Fibroblast of villous mesenchyme (primary cell): Measurements from ENCODE around the gene MCM6. TPM values are rescaled to one million over a fixed set of nuclear protein-coding genes. Genes with fewer than 3 reads are reported as not detected.
"Not testable (repeated sequence)": the region's sequence is repeated elsewhere in the genome, so short reads cannot be mapped to it uniquely, and the experiment has no call there.

Experiments
- DNase-seq: peaks from one replicate; pipeline ENCODE4 v3.0.0-alpha.2; 2010; ENCODE audit warnings: low read depth
- H3K4me3 ChIP-seq: 2 replicates; pipeline ENCODE4 v1.5.1; 2011; ENCODE audit warnings: low read depth, mild to moderate bottlenecking, low read length
- total RNA-seq: library from RNA; depleted of rRNA; stranded (reverse); fragments of >200 nt; gene quantifications from 2 replicates; pipeline ENCODE4 v1.2.3, GENCODE V29; 2012
- TF ChIP-seq, protein P1 (sequence below): IDR thresholded peaks from 2 replicates; pipeline ENCODE4 v1.5.1; 2012; ENCODE audit warnings: low read depth, mild to moderate bottlenecking, low read length; ENCODE audit not compliant: insufficient read depth

Gene MCM6
- total RNA-seq, 1 donor: 13.8 TPM

DNA sequence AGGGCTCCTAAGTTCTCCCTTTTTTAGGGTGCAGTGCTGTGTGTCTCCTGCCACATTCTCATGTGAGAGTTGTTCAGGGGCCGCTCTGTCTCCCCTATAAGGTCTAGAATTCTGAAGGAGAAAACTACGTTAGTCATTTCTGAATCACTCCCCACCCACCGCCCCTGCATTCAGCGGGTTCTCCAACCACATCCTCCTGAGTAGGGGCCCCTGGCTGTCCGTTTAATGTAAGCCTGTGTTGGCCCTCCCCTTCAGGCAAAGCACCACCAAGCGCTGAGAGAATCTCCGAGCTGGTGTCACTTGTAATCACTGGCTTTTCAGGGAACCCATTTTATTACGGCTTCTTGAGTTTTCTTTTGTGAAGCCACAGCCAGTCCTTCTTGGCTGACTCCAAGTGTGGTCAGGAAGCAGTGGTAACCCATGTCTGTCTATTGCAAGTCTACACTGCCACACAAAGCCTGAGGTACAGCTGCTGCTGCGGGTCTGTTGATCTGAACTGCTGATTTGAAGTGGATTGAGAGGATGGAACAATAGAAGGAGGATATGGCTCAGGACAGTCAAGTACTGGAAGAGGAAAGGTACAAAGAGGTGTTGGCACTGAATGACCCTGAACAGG, 56.1 kb downstream of the MCM6 start:
- no peak for DNase-seq
- TF ChIP-seq, protein P1, sequence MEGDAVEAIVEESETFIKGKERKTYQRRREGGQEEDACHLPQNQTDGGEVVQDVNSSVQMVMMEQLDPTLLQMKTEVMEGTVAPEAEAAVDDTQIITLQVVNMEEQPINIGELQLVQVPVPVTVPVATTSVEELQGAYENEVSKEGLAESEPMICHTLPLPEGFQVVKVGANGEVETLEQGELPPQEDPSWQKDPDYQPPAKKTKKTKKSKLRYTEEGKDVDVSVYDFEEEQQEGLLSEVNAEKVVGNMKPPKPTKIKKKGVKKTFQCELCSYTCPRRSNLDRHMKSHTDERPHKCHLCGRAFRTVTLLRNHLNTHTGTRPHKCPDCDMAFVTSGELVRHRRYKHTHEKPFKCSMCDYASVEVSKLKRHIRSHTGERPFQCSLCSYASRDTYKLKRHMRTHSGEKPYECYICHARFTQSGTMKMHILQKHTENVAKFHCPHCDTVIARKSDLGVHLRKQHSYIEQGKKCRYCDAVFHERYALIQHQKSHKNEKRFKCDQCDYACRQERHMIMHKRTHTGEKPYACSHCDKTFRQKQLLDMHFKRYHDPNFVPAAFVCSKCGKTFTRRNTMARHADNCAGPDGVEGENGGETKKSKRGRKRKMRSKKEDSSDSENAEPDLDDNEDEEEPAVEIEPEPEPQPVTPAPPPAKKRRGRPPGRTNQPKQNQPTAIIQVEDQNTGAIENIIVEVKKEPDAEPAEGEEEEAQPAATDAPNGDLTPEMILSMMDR: no peak
- no peak overlapping the region for H3K4me3 ChIP-seq

DNA sequence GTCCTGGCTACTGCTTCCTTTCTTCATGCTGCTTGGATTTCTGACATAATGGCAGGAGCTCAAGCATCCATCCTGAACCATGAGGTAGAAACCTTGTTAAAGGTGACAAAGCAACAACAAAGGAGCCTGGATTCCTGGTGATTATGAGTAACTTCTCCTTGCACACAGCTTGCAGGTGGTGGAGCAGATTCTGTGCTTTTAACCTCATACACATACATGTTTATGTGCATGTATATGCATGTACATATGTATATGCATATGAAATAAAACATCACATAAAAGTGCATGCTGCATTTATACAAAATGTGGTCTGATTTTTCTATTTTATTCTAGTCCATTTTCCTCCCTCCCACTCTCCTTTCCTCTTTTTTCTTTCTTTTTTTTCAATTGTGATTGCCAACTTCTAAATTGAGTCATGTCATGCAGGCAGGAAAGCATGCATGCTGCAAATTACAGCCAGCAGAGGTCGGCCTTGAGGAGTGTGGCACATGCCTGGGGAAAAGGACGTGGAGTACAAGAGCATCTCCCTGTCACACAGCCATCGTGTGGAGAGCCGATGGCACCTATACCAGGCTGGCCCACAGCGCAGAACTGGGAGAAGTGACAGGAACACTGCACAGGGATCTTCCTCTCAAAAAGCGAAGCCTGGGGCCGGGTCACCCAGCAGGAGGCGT, 57.2 kb downstream of the MCM6 start:
- H3K4me3 ChIP-seq: no peak overlapping the region
- TF ChIP-seq, protein P1: peak; percentile 52
- peak; percentile 27 for DNase-seq

DNA sequence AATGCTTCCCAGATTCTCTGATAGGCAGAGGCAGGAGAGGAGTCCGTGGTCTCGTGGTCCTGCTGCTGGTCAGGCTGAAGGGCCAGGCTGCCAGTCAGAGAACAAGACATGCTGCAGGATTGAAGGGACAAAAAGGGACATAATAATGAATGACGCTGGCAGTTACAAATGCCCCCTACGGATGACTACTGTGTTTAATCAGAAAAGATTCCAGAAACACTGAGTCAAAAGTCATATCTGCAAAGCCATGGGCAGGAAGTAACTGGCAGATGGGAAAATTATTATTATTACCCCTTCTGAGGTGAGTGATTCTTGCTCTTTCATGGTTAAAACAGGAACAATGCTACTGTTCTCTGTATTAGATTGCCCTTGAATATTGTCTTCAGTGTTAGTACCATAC, 58.3 kb downstream of the MCM6 start:
- H3K4me3 ChIP-seq: no peak overlapping the region
- TF ChIP-seq, protein P1: no peak
- DNase-seq: no peak

DNA sequence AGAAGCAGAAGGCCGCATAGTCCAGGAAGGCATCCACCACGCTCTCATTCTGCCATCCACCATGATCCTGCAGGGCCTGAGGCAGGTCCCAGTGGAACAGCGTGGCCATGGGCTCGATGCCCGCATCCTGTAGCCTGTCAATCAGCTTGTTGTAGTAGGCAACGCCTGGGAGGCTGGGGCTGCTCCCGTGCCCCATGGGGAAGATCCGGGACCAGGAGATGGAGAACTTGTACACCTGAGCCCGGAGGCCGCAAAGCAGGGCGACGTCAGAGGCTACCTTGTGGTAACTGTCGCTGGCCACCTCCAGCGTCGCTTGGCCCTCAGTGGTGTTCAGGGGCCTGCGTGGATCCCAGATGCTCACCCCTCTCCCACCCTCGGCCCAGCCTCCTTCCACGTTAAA, 58.8 kb downstream of the MCM6 start:
- no peak overlapping the region for H3K4me3 ChIP-seq
- TF ChIP-seq, protein P1: no peak
- DNase-seq: no peak

DNA sequence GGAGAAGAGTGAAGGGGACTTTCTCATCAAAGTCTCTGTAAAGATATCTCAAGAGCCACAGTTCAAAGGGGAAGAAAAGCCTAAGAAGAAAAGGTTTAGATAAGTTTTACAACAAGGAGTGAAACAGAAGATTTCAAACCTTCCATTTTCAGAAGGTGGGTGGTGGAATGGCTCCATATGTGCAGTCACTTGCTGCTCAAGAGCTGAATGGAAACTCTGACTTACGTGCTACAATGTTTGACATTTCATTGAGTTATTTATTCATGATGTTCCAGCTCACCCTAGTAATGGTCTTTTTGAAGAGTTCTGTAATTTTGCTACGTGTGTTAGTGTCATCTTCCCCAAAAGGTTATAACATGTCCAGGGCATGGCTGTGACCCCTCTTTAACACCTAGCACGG, 61.0 kb downstream of the MCM6 start:
- no peak for DNase-seq

DNA sequence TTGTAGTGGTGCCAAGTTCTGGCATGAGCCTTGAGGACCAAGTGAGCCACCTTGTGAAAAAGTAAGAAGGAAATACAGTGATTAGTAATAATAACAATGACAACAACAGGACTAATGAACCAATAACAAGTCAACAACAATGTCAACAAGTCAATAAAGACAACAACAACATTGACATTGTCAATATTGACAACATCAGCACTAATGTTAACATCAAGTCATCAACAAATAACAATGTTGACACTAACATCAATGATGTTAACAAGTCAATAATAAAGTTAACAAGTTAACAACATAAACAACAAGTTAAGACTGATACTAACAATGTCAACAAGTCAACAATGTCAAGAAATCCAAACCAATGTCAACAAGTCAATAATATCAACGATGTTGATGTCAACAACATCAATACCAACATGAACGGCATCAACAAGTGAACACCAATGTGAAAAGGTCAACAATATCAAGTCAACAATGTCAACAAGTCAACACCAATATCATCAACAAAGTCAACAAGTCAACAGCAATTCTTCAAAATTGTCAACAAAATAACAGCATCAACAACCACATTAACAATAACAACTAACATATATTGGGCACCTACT, 63.2 kb downstream of the MCM6 start:
- TF ChIP-seq, protein P1: no peak
- no peak overlapping the region for H3K4me3 ChIP-seq
- no peak for DNase-seq

More for the DNA sequence above, 61.0 kb downstream of the MCM6 start:
- H3K4me3 ChIP-seq: no peak overlapping the region
- TF ChIP-seq, protein P1: no peak

DNA sequence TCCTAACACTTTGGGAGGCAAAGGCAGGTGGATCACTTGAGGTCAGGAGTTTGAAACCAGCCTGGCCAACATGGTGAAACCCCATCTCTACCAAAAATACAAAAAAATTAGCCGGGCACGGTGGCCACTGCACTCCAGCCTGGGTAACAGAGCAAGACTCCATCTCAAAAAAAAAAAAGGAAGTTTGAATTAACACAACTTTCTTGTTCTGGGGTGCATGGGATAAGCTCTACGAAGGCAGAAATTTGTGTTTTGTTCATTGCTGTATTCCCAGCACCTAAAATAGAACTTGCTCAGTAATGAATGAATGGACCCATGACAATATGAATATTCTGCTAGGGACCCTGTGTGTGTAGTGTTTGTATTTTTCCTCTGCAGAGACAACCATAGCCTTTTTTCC, 68.4 kb downstream of the MCM6 start:
- H3K4me3 ChIP-seq: not testable (repeated sequence)

More for the DNA sequence above, 68.4 kb downstream of the MCM6 start:
- DNase-seq: not testable (repeated sequence)
